Fibroblast of skin of back (primary cell): ENCODE results near the gene ZNF792.
"Not testable (repeated sequence)": the region's sequence is repeated elsewhere in the genome, so short reads cannot be mapped to it uniquely, and the experiment has no call there.

Source experiments
- DNase-seq: peaks from one replicate; pipeline ENCODE4 v3.0.0-alpha.2; 2013

ZNF792 gene

GRCh38 chr19:34920090-34920786 is 43.8 kb downstream of the ZNF792 start:
- DNase-seq, result not testable (repeated sequence)

GRCh38 chr19:34918190-34918589 is 45.8 kb downstream of the ZNF792 start:
- DNase-seq, result no peak

- DNase-seq, result not testable (repeated sequence)
Observed at GRCh38 chr19:34917144-34917543, 46.9 kb downstream of the ZNF792 start.

GRCh38 chr19:34910770-34911169 is 53.3 kb downstream of the ZNF792 start:
- DNase-seq, result no peak
